HG02885 (cell line): ENCODE results near the gene ADAMTS2.

Source experiments
- ATAC-seq: cut with Tn5 transposase; IDR thresholded peaks from one replicate; pipeline ENCODE4 v1.9.1; 2021; ENCODE audit warnings: mild to moderate bottlenecking; ENCODE audit not compliant: unreplicated experiment, poor library complexity

ADAMTS2 gene

DNA sequence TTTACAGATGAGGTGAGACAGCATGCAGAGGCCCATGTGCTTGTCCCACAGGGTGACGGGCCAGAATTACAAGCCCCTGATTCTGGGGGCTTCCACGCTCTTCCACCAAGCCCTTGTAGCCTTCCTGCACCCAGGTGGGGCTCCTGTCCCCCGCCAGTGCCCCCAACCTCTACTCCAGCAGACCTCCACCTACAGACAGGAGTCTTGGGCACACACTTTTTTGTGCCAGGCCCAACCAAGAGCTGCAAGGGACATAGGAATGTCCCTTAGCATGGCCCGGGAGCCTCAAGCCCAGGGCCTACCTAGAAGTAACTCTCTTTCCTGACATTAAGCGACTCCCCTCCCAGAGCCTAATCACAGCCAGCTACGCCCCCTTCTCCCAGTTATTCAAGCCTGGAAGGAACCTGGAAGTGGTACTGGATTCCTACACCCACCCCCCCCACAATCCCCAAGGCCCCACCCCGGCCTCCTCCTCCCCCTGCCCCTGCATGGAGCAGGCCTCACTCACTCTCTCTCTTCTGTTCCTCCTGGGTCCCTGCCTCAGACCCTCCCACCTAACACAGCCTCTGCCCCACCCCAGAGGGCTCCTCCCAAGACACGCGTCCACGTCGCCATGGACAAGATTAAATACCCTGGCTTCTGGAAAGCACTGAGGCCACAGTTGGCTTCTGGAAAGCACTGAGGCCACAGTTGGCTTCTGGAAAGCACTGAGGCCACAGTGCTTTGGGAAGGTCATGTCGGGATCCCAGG, 30.5 kb downstream of the ADAMTS2 start:
- ATAC-seq, result no peak

DNA sequence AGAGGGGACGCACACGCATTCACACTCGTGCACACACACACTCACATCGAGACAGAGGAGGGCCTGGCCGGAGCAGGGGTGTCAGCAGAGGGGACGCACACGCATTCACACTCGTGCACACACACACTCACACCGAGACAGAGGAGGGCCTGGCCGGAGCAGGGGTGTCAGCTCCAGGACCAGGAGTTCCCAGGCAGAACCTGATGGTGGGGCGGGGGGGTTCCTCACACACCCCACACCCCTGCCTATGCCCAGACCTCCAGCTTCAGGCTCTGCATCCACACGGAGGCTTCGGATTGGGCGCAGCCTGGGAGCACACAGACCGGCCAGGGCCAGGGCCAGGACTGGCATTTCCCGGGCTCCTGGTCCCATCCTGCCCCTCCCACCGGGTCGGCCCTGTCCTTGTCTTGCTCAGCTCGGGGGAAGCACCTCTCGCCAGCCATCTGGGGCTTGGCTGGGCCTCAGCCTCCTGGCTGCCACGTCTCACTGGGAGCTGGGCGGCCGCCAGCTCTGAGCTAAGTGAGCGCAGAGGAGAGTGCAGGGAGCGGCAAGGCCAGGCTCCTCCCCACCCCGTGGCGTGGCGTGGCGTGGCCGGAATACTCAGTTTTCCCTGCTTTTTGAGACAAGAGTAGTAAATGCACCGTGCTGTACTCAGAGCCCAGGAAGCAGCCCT, 31.3 kb downstream of the ADAMTS2 start:
- no peak for ATAC-seq

DNA sequence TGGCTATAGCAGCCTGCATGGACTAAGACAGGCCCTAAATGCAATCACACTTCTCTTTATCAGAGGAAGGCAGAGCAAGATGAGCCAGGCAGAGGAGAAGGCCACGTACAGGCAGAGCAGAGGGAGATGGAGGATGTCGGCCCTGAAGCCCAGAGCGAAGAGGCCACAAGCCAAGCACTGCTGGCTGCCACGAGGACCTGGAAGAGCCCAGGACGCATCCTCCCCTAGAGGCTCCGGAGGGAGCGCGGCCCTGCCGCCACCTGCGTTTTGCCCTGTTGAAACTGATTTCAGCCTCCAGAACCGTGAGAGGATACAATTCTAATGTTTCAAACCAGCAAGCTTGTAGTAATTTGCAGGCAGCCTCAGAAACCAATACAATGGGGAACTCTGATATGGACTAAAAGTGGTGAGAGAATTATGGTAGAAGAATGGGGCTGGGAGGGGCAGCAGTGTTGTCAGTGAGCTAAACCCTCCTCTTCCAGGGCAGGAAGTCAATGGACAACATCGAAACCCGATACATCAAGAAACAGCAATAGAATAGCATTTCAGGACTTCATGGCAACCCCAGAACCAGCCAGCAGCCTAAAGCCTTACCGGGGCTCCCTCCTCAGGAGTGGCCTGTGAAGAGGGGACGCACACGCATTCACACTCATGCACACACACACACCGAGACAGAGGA, 32.6 kb downstream of the ADAMTS2 start:
- ATAC-seq, result no peak

DNA sequence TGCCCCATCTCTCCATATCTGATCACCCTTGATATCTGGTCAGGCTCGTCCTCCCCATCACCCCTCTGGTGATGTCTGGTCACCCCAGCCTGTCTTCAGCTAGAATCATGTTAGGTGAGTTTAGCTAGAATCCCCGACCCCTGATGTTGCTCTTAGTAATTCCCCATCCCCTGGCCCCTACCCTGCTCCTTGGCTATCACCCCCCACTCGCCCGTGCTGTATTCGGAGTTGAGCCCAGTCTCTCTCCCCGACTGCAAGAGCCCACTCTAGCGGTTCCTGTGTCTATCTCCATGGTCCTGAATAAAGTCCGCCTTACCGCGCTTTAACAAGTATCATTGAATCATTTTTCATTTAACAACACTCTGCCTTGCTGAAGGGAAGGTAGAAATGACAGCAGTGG, 33.7 kb downstream of the ADAMTS2 start:
- ATAC-seq, result no peak

DNA sequence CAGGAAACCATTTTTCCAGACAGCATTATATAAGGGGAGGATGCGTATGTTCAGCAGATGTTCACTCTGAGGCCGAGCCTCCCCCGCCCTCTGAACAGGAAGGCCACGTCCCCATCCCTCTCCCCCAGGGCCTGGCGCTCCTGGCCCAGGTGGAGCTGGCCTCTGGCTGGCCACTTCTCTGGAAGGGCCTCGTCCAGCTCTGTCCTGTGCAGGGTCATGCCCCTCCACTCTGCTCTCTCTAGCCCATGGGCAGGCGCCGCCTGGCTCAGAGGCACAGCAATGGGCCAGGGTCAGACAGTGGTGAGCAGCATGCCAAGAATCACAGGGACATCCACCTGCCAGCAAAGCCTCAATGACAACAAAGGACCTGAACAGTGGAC, 34.2 kb downstream of the ADAMTS2 start:
- no peak for ATAC-seq

DNA sequence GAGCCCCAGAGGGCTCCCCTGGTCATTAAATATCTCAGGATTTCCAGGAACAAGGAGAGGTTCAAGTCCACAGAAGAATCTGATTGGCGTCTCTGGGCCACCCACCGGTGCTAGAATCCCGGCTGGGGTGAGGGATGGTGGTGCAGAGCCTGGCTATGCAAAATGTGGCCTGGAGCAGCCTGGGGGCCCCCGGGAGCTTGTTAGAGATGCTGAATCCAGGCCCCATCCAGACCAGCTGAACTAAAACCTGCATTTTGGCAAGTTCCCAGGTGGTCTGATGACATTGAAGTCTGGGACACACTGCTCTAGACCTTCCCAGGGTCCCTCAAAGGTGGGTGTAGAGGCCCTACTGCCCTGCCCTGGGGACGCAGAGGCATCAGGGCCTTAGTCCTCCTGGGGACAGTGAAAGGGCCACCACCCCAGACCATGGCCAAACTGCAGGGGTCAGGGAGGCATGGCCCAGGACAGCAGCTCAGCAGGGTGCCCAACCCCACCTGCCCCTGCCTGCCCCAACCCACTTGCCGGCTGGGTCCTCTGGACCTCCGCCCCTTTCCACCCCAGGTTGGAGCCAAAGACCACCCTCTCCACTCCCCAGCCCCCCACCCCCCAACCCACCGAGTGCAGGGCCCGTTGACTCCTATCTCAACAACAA, 34.7 kb downstream of the ADAMTS2 start:
- no peak for ATAC-seq

DNA sequence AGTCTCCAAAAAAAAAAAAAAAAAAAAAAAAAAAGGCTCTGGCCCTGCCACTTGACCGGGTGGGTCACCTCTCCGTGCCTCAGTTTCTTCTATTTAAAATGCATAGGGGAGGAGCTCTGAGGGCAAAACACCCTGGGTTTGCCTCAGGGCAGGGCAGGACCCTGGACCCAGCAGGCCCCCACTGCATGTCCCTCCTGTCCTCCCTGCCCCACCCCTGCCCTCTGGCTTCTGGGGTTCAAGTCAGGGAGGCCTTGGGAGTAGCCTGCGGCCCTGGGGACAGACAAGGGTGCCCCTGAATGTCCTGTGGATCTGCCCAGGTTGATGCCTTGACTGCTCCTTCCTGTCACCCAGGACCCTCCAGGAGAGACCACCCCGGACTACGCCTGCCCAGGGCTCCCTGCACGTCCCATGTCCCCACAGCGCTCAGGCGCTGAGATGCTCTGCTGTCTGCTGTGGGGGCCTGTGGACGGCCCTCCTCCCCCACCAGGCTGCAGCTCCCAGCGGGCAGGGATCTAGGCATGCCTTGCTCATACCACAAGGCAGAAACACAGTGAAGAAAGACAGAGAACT, 35.4 kb downstream of the ADAMTS2 start:
- no peak for ATAC-seq

DNA sequence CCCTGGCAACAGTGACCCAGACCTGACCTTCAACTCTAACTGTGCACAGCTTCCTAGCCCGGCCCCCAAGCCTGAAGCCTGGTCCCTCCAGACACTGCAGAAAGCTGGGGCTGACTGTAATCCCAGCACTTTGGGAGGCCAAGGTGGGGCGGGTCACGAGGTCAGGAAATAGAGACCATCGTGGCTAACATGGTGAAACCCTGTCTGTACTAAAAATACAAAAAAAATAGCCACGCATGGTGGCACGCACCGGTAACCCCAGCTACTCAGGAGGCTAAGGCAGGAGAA, 35.9 kb downstream of the ADAMTS2 start:
- ATAC-seq, result no peak

DNA sequence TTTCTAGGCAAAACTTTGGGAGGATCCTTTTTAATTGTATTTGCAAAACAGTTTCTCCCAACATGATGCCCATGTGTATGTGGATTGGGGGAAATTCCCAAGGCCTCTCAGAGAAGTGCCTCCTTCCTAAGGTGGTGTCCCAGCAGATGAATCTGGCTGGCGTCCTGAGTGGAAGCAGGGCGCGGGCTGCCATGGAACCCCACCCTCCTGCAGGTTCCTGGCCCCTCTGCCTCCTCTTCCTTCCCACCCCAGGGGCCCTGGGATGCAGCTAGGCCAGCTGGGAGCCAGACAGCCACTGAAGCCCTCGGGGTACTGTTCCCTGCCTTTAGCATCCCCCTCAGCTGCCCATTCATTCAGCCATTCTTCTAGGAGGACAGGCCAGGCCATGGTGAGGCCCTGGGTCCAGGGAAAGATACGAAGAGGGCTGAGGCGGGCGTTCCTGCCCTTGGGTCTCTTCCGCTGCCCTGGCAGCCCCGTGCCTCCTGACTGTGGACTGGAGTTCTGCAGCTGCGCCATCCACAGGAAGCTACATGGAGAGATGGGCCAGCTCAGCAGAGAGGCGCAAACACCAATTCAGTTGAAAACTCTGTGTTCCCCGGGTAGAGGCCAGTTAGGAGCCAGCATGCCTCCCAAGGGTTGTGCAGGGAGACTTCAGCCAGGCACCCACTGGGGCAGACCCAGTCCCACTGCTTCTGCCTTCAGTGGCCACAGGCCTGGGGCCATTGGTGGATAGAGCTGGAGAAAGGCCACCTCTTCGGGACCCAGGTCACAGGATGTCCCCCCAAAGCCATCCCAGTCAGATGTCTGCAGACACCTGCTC, 36.5 kb downstream of the ADAMTS2 start:
- ATAC-seq, result no peak

DNA sequence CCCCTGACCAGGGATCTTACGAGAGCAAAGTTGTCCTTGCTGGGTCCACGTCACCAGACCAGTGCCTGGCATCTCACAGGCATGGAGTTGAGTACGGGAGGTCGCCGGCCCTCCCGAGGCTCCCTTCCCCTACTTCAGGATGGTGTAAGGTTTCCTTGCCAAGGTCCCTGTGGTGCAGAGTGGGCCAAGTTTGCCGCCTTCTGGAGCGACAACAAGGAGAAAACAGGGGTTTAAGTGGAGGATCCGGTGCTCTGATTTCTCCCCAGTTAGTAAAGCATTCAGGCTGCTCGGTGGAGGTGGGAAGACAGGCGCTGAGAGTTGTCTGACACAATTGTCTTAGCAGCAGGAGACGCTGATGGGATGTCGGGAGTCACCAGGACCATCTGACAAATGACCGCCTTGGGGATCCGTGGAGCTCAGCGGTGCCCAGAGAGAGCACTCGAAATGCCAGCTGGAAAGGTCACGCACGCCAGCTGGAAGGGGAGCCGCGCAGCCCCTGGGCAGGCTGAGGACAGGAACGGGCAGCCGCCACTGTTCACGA, 37.3 kb downstream of the ADAMTS2 start:
- no peak for ATAC-seq

DNA sequence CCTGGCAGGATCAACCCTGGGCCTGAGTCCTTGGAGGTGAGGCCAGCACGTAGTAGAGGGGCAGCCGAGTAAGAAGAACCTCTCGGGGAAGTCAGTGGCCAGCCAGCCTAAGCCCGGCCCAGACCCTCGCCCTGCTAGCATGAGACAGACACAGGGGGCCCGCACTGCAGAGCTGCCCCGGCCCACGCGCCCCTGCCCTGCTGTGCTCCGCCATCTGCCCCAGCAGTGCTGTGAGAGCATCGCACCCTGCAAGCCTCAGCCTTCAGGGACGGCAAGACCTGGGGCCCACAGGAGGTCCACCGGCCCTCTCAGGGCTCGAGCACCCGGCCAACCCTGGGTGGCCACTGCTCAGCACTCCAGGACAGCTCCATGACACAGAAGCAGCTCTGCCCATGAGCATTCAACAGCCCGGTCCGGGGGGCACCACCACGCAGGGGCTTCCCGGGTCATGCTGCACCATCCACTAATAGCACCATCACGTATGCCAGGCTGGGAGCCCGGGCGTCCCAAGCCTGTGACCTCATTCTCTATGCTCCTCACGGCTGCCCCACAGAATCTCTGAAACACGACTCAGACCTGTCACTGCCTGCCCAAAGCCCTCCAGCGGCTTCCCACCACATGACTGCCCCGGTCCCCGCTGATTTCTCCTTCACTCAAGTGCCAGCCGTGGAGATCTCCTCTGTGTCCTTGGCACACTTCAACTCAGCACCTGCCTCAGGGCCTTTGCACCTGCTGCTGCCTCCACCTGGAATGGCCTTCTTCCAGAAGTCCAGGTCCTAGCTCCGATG, 38.1 kb downstream of the ADAMTS2 start:
- ATAC-seq, result no peak

DNA sequence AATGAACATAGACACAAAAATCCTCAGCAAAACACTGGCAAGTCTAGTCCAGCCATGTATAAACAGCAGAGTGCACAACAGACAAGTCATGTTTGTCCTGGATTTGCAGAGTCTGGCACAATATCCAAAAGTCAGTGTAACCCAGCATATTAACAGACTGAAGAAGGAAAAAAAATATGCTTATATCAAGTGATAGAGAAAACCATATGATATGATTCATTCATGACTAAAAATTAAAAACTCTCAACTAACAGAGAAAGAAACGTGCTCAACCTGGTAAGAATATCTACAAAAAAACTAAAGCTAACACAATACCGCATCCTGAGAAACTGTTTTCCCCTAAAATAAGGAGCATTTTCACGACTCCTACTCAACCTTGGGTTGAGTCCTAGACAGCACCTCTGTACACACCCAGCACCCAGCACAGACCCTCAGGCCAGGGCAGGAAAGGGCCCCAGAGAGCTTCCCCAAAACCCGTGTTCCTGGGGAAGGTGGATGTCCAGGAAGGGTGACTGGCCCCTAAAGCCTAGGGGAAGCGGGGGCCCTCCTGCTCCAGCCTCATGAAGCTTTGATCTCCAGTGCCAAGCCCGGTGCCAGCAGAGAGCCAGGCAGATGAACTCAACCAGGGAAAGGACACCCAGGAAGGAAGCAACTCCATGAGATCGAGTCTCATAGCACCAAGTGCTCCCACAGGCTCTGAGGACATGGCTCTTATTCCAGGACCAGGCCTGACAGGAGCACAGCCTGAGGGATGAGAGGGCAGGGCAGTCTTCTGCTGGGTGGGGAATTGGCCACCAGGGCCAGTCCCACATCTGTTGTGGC, 38.9 kb downstream of the ADAMTS2 start:
- no peak for ATAC-seq

DNA sequence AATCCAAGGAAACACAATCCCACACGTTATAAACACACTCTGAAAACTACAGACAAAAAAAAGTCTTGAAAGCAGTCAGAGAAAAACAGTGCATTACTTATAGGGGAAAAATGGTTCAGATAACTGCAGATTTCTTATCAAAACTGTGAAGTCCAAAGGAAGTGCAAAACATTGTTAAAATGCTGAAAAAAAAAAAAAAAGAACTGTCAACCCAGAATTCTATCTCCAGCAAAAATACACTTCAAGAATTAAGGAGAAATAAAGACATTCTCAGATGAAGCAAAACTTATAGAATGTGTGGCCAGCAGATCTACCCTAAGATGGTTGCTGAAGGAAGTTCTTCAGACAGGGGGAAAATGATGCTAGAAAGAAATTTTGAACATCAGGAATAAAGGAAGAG, 40.4 kb downstream of the ADAMTS2 start:
- ATAC-seq, result no peak

DNA sequence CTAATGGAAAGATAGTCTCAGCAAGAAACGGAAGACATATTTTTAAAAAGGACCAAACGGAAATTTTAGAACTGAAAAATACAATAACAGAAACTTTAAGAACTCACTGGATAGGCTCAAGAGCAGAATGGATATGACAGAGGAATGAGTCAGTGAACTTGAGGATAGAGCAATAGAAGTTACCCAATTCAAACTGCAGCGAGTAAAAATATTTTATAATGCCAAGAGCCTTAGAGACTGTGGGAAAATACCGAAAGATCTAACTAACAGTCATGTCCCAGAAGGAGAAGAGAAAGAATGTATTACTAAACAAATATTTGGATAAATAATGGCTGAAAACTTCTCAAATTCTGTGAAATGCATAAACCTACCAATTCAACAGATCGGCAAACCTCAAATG, 40.8 kb downstream of the ADAMTS2 start:
- ATAC-seq, result no peak

DNA sequence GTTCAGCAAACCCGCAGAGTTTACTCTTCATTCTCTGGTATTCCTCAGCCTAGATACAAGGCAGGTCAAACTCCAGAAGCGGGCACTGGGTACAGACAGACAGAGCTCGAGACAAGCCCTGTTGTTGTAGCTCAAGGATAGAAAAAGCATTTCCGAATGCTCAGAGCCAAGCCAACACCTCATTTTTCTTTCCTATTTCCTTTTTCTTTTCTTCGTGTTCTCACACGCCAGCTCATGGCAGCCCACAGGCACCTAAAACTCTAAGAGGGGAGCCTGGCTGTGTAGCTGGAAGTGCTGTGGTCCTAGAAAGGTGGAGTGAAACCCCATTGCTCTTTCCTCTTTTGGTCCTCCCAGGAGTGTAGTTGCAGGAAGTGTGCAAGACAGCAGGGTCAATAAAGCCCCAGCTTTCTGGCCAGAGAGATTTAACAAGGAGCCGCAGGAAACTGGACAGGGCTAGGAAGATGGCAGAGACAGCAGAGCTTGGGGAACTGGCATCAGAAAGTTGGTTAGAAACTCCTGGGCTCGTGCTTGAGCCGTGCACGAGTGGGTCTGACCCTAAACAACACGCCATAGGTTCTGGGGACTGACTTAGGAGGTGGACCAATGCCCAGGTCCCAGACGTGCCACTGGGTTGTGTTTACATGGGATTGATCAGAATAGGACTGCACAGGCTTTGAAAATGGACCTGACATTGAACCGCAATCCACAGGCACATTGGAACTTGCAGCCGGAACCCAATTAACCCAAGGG, 41.6 kb downstream of the ADAMTS2 start:
- no peak for ATAC-seq

DNA sequence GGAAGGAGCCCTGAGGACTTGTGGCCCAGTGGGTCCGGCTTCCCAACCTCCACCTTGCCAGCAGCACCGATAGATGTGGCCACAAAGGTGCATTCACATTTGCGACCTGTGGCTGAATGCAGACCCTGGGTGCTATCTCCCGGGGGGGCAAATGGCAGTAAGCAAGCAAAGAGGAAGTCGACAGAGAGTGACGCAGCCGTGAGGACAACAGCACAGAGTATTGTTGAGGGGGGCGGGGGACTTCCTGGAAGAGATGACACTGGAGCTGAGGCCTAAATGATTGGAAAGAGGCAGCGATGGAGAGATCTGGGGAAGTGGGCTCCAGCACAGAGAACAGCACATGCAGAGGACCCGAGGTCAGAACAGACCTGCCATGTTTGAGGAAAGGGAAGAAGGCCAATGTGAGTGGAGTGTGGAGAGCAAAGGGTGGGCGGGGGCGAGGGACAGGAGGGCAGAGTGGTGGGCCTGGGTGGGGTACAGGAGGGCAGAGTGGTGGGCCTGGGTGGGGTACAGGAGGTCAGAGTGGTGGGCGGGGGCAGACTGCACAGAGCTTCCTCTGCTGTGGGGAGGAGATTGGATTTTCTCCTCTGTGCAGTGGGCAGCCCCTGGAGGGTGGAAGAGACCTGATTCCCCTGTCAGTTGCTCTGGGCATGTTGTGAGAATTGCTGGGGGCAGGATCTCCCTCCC, 42.6 kb downstream of the ADAMTS2 start:
- ATAC-seq, result no peak

DNA sequence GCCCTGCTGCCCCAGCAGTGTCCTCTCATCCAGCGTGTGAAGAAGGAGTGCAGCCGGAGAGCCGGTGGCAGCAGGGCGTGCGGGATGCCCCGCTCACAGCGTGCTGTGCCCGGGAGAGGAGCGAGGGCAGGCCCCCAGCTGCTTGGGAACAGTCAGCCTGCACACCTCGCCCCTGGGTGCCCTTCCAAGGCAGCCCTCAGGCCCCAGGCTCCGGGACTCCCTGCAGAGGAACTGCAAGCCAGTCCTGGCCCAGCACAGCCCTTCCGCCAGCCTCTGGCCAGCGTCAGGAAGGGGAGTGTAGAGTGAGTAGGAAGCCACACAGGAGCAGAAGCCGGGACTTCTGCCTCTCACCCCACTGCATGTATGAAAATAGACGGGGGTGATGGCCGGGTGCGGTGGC, 43.5 kb downstream of the ADAMTS2 start:
- ATAC-seq, result no peak
